Peyer's patch (tissue), 4 donors: ENCODE results near the gene SSNA1. TPM values are rescaled to one million over a fixed set of nuclear protein-coding genes. Genes with fewer than 3 reads are reported as not detected.
"Not testable (repeated sequence)": the region's sequence is repeated elsewhere in the genome, so short reads cannot be mapped to it uniquely, and the experiment has no call there.

ENCODE experiments used
- DNase-seq, 3 donors: peaks; one replicate each; pipeline ENCODE4 v3.0.0-alpha.2; 2017 to 2019
- H3K27ac ChIP-seq, 4 donors: fragments of 200-600 bp; sonication (generic); one replicate each; pipeline ENCODE4 v1.5.1; 2016 to 2019
- H3K27me3 ChIP-seq, 2 donors: fragments of 200-600 bp; sonication (generic); one replicate each; pipeline ENCODE4 v1.5.1; 2019
- H3K36me3 ChIP-seq, 3 donors: fragments of 200-600 bp; sonication (generic); one replicate each; pipeline ENCODE4 v1.5.1; 2016 to 2019
- H3K4me1 ChIP-seq, 4 donors: fragments of 200-600 bp; sonication (generic); one replicate each; pipeline ENCODE4 v1.5.1; 2016 to 2019
- H3K4me3 ChIP-seq, 4 donors: fragments of 200-600 bp; sonication (generic); 1 replicate in 3 of 4; 2 replicates in 1 of 4; pipeline ENCODE4 v1.5.1; 2016 to 2019; ENCODE audit warnings: mild to moderate bottlenecking in 1 of 4
- H3K9me3 ChIP-seq, 4 donors: fragments of 200-600 bp; sonication (generic); one replicate each; pipeline ENCODE4 v1.5.1; 2016 to 2019; ENCODE audit warnings: mild to moderate bottlenecking in 1 of 4
- CTCF ChIP-seq, 6 experiments: fragments of 450-650 bp in 4 of 6; fragments of 200-600 bp in 2 of 6; sonication (generic) in 1 of 6; IDR thresholded peaks; one replicate each; pipeline ENCODE4 v1.5.1; 2017 to 2019; ENCODE audit warnings: antibody characterized with exemption in 6 of 6, mild to moderate bottlenecking in 3 of 6, moderate library complexity in 1 of 6
- POLR2A ChIP-seq, 2 donors: fragments of 450-650 bp; IDR thresholded peaks; one replicate each; pipeline ENCODE4 v1.5.1; 2017; ENCODE audit warnings: antibody characterized with exemption in 2 of 2, mild to moderate bottlenecking in 2 of 2, moderate library complexity in 2 of 2
- small RNA-seq, 2 donors: library from RNA; depleted of rRNA; stranded (forward); fragments of <200 nt; gene quantifications; one replicate each; pipeline ENCODE3, GENCODE V24; 2016
- total RNA-seq, 4 donors: library from RNA; depleted of rRNA; stranded (reverse); fragments of >200 nt; gene quantifications; one replicate each; pipeline ENCODE4 v1.1.0, GENCODE V29; 2016

Gene SSNA1
- total RNA-seq, 4 donors from 2014 or later = 58.6 to 82.0 (median 71.6) TPM

- peak overlapping the region in 2 of 4 donors; percentile 31 to 77 for H3K27ac ChIP-seq
Observed at GRCh38 chr9:137236238-137236935, 47.9 kb downstream of the SSNA1 start.

DNA sequence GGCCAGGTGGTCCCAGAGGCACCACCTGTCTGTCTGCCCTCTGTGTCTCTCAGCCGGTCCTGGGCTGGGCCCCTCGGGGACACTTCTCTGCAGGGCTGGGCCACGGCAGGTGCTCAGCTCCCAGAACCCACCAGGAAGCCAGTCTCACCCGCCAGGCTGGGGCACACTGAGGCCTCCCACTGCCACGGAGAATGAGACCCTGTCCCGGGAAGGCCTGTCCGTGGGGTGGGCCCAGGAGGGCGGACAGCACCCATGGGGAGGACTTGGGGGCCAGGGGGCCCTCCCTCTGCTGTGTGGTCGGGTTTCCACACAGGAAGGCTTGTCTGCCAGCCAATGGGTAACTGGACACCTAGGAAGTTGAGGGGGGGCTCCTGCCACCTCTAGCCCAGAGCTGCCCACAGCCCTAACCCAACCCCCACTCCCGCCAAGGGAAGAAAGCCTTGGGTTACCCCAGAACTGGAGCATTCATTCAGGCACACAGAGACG is 48.5 kb downstream of the SSNA1 start:
- H3K27ac ChIP-seq = peak overlapping the region in 2 of 4 donors; percentile 31 to 77
- H3K4me1 ChIP-seq = peaks cover 8 to 60% (median 24%) of the 10 kb centered on the region in 4 donors
- peak overlapping the region in 2 of 4 donors; percentile 21 to 28 for H3K4me3 ChIP-seq
- no peak for DNase-seq
- peaks cover 0 to 4% of the 10 kb centered on the region in 2 donors for H3K27me3 ChIP-seq
- H3K36me3 ChIP-seq = peaks cover 0 to 2% (median 0%) of the 10 kb centered on the region in 3 donors
- TF ChIP-seq CTCF (IDR thresholded peaks at IDR 0.05) (no peak), POLR2A (IDR thresholded peaks at IDR 0.05) (no peak)
- H3K9me3 ChIP-seq = peaks cover 0 to 4% (median 0%) of the 10 kb centered on the region in 4 donors

More at GRCh38 chr9:137236238-137236935, 47.9 kb downstream of the SSNA1 start:
- TF ChIP-seq POLR2A (IDR thresholded peaks at IDR 0.05) (no peak), CTCF (IDR thresholded peaks at IDR 0.05) (peak; percentile 99 to 100 (median 100))
- peaks cover 0 to 4% of the 10 kb centered on the region in 2 donors for H3K27me3 ChIP-seq
- H3K9me3 ChIP-seq = peaks cover 0 to 4% (median 0%) of the 10 kb centered on the region in 4 donors
- H3K4me1 ChIP-seq = peaks cover 8 to 64% (median 24%) of the 10 kb centered on the region in 4 donors
- no peaks in the 10 kb centered on the region for H3K36me3 ChIP-seq
- H3K4me3 ChIP-seq = peak overlapping the region in 3 of 4 donors; percentile 21 to 28 (median 26)
- peak; percentile 92 to 96 (median 92) for DNase-seq

- TF ChIP-seq POLR2A (IDR thresholded peaks at IDR 0.05) (peak in 1 of 2 donors; percentile 51), CTCF (IDR thresholded peaks at IDR 0.05) (no peak)
- peaks cover 0 to 3% of the 10 kb centered on the region in 2 donors for H3K27me3 ChIP-seq
- H3K36me3 ChIP-seq = peaks cover 0 to 12% (median 0%) of the 10 kb centered on the region in 3 donors
- peaks cover 0 to 1% (median 0%) of the 10 kb centered on the region in 4 donors for H3K9me3 ChIP-seq
- peaks cover 8 to 61% (median 24%) of the 10 kb centered on the region in 4 donors for H3K4me1 ChIP-seq
- peak overlapping the region in 3 of 4 donors; percentile 18 to 77 (median 65) for H3K27ac ChIP-seq
- peak in 1 of 3 donors; percentile 83 for DNase-seq
- H3K4me3 ChIP-seq = no peak overlapping the region
Observed at GRCh38 chr9:137237759-137238726, 49.6 kb downstream of the SSNA1 start.

GRCh38 chr9:137239541-137240200 is 51.2 kb downstream of the SSNA1 start:
- H3K4me1 ChIP-seq = peaks cover 8 to 67% (median 20%) of the 10 kb centered on the region in 4 donors
- peak overlapping the region; percentile 87 to 100 (median 100) for H3K27ac ChIP-seq
- not testable (repeated sequence) for DNase-seq, H3K9me3 ChIP-seq, H3K27me3 ChIP-seq
- H3K36me3 ChIP-seq = peaks cover 0 to 19% (median 0%) of the 10 kb centered on the region in 3 donors
- H3K4me3 ChIP-seq = peak overlapping the region; percentile 58 to 80 (median 74)

Small RNA genes within 50 kb of the gene (small RNA-seq; reads per million reads assigned to genes)
- gene MIR3621 = 0 reads per million in 2 donors

Other genes with a start within 250 kb of the SSNA1 start
- 100 to 1,000 TPM; 247 to 470 (median 336) TPM for gene FBXW5, start 243.9 kb upstream of the SSNA1 start, total RNA-seq
- gene C8G, start 243.4 kb upstream of the SSNA1 start, total RNA-seq = 100 to 1,000 TPM in 1 of 4 donors, 10 to 100 TPM in 2, not detected in 1; 24.9 to 148 (median 66.2) TPM
- 1 to 10 TPM in 3 of 4 donors, not detected in 1; 1.8 to 8.7 (median 7.9) TPM for gene LCN12, start 236.4 kb upstream of the SSNA1 start, total RNA-seq
- 10 to 100 TPM in 2 of 4 donors, 1 to 10 TPM in 2; 1.2 to 21.5 (median 7.8) TPM for gene PTGDS, start 211.2 kb upstream of the SSNA1 start, total RNA-seq
- under 1 TPM in 2 of 4 donors, not detected in 2; 0.28 to 0.83 TPM for gene LCNL1, start 205.7 kb upstream of the SSNA1 start, total RNA-seq
- 10 to 100 TPM; 52.3 to 92.4 (median 63.0) TPM for gene PAXX, start 196.3 kb upstream of the SSNA1 start, total RNA-seq
- gene CLIC3, start 192.1 kb upstream of the SSNA1 start, total RNA-seq = 1 to 10 TPM in 1 of 4 donors, not detected in 3; 3.3 TPM
- 10 to 100 TPM; 46.4 to 69.0 (median 49.0) TPM for gene ABCA2, start 160.4 kb upstream of the SSNA1 start, total RNA-seq
- gene FUT7, start 156.6 kb upstream of the SSNA1 start, total RNA-seq = not detected
- 100 to 1,000 TPM in 2 of 4 donors, 10 to 100 TPM in 2; 54.2 to 106 (median 83.8) TPM for gene NPDC1, start 142.5 kb upstream of the SSNA1 start, total RNA-seq
- 10 to 100 TPM in 3 of 4 donors, 1 to 10 TPM in 1; 5.0 to 53.8 (median 28.9) TPM for gene ENTPD2, start 134.6 kb upstream of the SSNA1 start, total RNA-seq
- gene SAPCD2, start 118.1 kb upstream of the SSNA1 start, total RNA-seq = 10 to 100 TPM in 1 of 4 donors, 1 to 10 TPM in 3; 5.6 to 12.4 (median 7.9) TPM
- 10 to 100 TPM in 1 of 4 donors, 1 to 10 TPM in 3; 4.9 to 15.7 (median 6.6) TPM for gene UAP1L1, start 111.2 kb upstream of the SSNA1 start, total RNA-seq
- gene MAN1B1, start 101.7 kb upstream of the SSNA1 start, total RNA-seq = 10 to 100 TPM; 42.7 to 74.7 (median 61.0) TPM
- gene DPP7, start 73.9 kb upstream of the SSNA1 start, total RNA-seq = 100 to 1,000 TPM in 1 of 4 donors, 10 to 100 TPM in 3; 44.7 to 177 (median 76.7) TPM
- not detected for gene GRIN1, start 49.5 kb upstream of the SSNA1 start, total RNA-seq
- 10 to 100 TPM; 14.5 to 45.7 (median 34.1) TPM for gene LRRC26, start 18.6 kb upstream of the SSNA1 start, total RNA-seq
- gene TMEM210, start 16.6 kb upstream of the SSNA1 start, total RNA-seq = not detected
- 100 to 1,000 TPM in 2 of 4 donors, 10 to 100 TPM in 2; 37.7 to 118 (median 78.7) TPM for gene ANAPC2, start 116 bp upstream of the SSNA1 start, total RNA-seq
- gene TPRN, start 12.1 kb downstream of the SSNA1 start, total RNA-seq = 100 to 1,000 TPM in 3 of 4 donors, 10 to 100 TPM in 1; 28.1 to 167 (median 130) TPM
- 10 to 100 TPM; 11.6 to 33.5 (median 27.6) TPM for gene TMEM203, start 17.0 kb downstream of the SSNA1 start, total RNA-seq
- gene NDOR1, start 17.0 kb downstream of the SSNA1 start, total RNA-seq = 10 to 100 TPM; 16.3 to 39.2 (median 25.1) TPM
- gene RNF208, start 33.6 kb downstream of the SSNA1 start, total RNA-seq = 1 to 10 TPM in 2 of 4 donors, not detected in 2; 4.4 to 5.9 TPM
- 1 to 10 TPM in 2 of 4 donors, not detected in 2; 1.3 to 1.9 TPM for gene CYSRT1, start 36.5 kb downstream of the SSNA1 start, total RNA-seq
- gene RNF224, start 38.8 kb downstream of the SSNA1 start, total RNA-seq = not detected
- 10 to 100 TPM in 2 of 4 donors, 1 to 10 TPM in 1, not detected in 1; 4.0 to 14.8 (median 13.3) TPM for gene SLC34A3, start 42.2 kb downstream of the SSNA1 start, total RNA-seq
- gene TUBB4B, start 52.6 kb downstream of the SSNA1 start, total RNA-seq = 100 to 1,000 TPM; 174 to 409 (median 322) TPM
- not detected for gene STPG3, start 62.6 kb downstream of the SSNA1 start, total RNA-seq
- gene NELFB, start 66.7 kb downstream of the SSNA1 start, total RNA-seq = 10 to 100 TPM; 47.4 to 57.8 (median 50.2) TPM
- gene TOR4A, start 89.0 kb downstream of the SSNA1 start, total RNA-seq = 10 to 100 TPM; 33.8 to 45.7 (median 39.2) TPM
- 10 to 100 TPM; 35.3 to 56.1 (median 43.8) TPM for gene NRARP, start 113.6 kb downstream of the SSNA1 start, total RNA-seq
- gene EXD3, start 234.5 kb downstream of the SSNA1 start, total RNA-seq = 10 to 100 TPM; 38.7 to 82.4 (median 61.6) TPM
- gene NOXA1, start 234.7 kb downstream of the SSNA1 start, total RNA-seq = 10 to 100 TPM; 28.2 to 37.3 (median 33.2) TPM